Adrenal gland (tissue), 5 donors: Measurements from ENCODE around the gene AMY2A.
"Not testable (repeated sequence)": the region's sequence is repeated elsewhere in the genome, so short reads cannot be mapped to it uniquely, and the experiment has no call there.

Experiments used
- POLR2A ChIP-seq, 2 donors: fragments of 450-650 bp; IDR thresholded peaks; one replicate each; pipeline ENCODE4 v1.6.1; 2017; ENCODE audit warnings: antibody characterized with exemption in 2 of 2, mild to moderate bottlenecking in 2 of 2, moderate library complexity in 1 of 2
- TF ChIP-seq, protein P1 (sequence below), 6 experiments: fragments of 450-650 bp in 4 of 6; fragments of 200-600 bp in 2 of 6; sonication (generic) in 1 of 6; IDR thresholded peaks; 1 replicate in 5 of 6; 2 replicates in 1 of 6; pipeline versions ENCODE4 v1.5.1 to v1.8.0; 2016 to 2021; ENCODE audit warnings: antibody characterized with exemption in 6 of 6, mild to moderate bottlenecking in 2 of 6, moderate library complexity in 1 of 6
- donor health status: DM: no; HTN: no; CAD: no.

DNA sequence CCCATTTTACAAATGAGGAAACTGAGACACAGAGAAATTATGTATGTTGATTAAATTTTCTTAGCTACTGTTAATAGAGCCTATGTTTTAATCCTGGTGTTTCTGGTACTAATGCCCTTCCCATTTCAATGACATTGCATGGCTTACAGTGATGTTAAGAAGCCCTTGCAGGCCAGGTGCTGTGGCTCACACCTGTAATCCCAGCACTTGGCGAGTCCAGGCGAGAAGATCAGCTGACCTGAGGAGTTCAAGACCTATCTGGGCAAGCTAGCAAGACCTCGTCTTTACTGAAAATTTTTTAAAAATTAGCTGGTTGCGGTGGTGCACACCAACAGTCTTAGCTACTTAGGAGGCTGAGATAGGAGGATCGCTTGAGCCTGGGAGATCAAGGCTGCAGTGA lies 40.4 kb upstream of the AMY2A start:
- TF ChIP-seq, protein P1, sequence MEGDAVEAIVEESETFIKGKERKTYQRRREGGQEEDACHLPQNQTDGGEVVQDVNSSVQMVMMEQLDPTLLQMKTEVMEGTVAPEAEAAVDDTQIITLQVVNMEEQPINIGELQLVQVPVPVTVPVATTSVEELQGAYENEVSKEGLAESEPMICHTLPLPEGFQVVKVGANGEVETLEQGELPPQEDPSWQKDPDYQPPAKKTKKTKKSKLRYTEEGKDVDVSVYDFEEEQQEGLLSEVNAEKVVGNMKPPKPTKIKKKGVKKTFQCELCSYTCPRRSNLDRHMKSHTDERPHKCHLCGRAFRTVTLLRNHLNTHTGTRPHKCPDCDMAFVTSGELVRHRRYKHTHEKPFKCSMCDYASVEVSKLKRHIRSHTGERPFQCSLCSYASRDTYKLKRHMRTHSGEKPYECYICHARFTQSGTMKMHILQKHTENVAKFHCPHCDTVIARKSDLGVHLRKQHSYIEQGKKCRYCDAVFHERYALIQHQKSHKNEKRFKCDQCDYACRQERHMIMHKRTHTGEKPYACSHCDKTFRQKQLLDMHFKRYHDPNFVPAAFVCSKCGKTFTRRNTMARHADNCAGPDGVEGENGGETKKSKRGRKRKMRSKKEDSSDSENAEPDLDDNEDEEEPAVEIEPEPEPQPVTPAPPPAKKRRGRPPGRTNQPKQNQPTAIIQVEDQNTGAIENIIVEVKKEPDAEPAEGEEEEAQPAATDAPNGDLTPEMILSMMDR (IDR thresholded peaks at IDR 0.05) = not testable (repeated sequence)
- not testable (repeated sequence) for TF ChIP-seq POLR2A (IDR thresholded peaks at IDR 0.05)
